HG03378 (cell line): ENCODE data around the gene HYI.
"Not testable (repeated sequence)": the region's sequence is repeated elsewhere in the genome, so short reads cannot be mapped to it uniquely, and the experiment has no call there.

Experiments used
- ATAC-seq: cut with Tn5 transposase; IDR thresholded peaks from one replicate; pipeline ENCODE4 v1.9.1; 2021; ENCODE audit warnings: mild to moderate bottlenecking, moderate library complexity; ENCODE audit not compliant: unreplicated experiment

Gene HYI

GRCh38 chr1:43432171-43432860 is 21.4 kb downstream of the HYI start:
- ATAC-seq: no peak

DNA sequence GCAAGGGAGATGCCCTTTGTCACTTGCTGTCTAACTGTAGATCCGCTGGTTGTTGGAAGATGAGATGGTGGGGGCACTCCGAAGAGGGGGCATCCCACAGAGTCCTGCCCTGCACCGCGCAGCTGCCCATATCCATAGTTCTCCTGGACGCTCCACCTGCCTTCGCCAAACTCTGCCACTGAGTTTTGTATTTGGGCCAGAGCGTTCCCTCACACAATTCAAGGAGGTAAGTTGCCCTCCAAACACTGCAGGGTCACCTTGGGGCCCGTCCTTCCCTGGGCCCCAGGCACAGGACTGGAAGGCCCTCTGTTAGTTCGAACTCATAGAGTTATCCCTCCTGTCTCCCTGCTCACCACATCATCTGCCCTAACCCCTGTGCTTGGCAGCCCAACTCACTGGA is 22.1 kb downstream of the HYI start:
- ATAC-seq: no peak

- no peak for ATAC-seq
Measured at GRCh38 chr1:43430831-43431230, 22.9 kb downstream of the HYI start.

- ATAC-seq: no peak
Measured at GRCh38 chr1:43427941-43428340, 25.8 kb downstream of the HYI start.

DNA sequence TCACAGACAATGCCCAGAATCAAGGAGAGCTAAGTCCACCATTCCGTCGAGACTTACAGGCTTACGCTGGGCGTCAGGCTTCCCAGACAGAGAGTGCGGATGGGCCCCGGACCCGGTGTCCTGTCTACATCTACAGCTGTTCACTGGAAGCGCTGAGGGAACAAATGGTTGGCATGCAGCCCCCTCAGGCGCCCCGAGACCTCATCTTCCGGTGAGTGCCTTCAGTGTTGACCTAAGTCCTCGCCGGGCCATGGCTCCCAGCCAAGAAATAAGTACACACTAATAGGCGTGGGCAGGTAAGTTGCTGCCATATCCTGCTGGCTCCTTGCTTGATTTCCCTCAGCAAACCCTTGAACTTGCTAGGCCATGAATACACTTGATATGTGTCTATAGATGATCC is 26.2 kb downstream of the HYI start:
- ATAC-seq: no peak

DNA sequence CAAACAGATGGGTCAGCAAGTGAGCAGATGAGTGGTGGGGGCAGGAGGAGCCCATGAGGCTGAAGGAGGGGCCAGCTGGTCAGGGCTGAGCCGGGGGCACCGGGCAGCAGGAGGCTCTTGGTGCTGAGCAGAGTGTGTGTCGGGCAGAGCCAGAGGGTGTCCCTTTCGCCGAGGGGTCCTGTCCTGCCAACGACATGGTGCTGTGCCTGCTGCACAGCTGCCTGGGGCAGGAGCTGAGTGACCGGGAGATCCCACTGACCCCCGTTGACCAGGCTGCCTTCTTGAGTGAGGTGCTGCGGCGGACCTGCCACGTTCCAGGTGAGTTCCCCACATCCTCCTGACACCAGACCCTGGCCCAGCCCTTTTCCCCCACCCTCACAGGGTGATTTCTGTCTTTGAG is 27.5 kb downstream of the HYI start:
- ATAC-seq: no peak

GRCh38 chr1:43425045-43425444 is 28.7 kb downstream of the HYI start:
- no peak for ATAC-seq

GRCh38 chr1:43423672-43424550 is 29.8 kb downstream of the HYI start:
- no peak for ATAC-seq

GRCh38 chr1:43422995-43423671 is 30.6 kb downstream of the HYI start:
- ATAC-seq: no peak

GRCh38 chr1:43421976-43422750 is 31.6 kb downstream of the HYI start:
- no peak for ATAC-seq

DNA sequence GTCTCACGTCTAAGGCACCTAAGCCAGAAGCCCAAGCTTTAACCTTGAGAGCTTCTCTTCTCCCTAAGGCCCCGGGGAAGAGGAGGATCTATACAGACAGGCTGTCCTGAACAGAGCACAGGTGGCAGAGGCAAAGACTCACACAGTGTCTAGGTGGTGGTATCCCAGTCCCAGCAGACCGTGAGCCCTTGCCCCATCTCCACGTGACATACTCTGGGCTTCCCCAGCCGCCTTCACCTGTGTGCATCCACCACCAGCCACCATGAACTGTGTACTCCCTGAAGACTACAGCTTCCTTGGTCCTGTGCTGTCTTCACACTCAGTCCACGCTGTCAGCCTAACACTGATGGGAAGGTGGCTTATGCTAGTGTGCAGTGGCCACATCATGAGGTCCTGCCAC is 32.3 kb downstream of the HYI start:
- ATAC-seq: no peak

DNA sequence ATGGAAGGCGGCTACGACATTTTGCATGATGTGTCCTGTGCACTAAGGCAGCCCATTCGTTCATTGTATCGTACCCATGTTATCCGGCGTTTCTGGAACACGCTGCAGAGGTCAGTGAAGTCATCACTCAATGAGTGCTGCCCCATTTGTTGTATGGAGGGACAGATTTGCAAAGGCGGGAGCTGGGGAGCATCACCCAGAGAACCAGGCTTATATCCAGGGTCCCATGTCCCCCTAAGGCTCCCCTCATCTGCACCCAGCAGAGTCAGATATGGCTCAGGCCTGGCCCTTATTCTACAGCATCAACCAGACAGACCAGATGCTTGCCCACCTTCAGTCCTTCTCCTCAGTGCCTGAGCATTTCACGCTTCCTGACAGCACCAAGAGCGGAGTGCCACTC is 32.9 kb downstream of the HYI start:
- ATAC-seq: no peak

GRCh38 chr1:43419627-43420425 is 33.9 kb downstream of the HYI start:
- ATAC-seq: no peak

DNA sequence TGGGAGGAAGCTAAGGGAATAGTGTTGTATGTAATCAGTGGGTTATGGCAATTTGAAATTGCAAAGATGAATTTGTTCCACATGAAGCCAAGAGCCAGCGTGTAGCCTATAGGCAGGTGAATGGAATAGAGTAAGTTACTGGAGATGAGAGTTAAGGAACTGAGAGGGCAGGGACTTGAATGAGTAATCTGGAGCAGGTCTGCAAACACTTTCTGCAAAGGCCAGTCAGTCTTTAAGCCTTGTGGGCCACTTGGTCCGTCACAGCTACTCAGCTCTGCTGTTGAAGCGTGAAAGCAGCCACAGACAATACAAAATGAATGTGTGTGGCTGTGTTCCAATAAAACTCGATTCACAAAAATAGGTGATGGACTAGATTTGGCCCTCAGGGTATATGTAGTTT is 34.9 kb downstream of the HYI start:
- no peak for ATAC-seq

DNA sequence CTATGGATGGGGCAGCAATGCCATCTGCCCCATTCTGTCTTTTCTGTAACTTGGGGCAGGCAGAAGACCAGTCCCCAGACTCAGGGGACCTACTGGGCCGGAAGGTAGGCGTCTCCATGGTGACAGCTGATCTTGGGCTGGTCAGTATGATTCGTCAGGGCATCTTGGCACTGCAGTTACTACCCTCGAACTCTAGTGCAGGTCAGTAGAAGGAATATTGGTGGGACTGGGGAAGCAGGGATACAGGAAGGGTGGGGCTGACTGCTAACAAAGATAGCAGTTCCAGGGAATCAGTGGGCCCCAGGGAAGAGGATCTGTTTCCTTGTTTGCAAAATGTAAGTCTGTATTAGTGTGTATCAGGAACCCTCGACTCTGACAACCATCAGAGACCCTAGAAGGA is 37.8 kb downstream of the HYI start:
- no peak for ATAC-seq

DNA sequence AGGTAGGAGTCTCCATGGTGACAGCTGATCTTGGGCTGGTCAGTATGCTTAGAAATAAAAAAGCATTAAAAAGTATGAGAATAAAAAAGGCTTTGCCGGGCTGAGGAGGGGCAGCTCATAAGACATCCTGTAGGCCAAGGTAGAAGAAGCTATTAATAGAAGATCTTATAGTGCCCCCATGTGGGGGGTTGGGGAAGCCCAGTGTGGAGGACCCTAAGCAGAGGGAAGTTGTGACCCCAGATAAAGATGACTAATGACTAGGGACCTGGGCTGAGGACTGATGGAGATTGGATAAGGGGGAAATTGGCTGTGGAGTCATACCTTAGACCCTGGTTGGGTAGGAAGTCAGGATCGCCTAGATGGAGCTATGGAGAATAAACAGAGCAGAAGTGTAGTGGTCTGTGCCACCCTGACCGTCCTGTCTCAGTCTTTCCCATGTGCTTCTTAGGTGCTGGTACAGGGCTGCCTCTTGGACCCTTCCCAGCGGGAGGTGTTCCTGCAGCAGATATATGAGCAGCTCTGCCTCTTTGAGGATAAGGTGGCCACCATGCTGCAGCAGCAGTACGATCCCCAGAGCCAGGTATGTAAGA is 39.0 kb downstream of the HYI start:
- ATAC-seq: no peak

- ATAC-seq: not testable (repeated sequence)
Measured at GRCh38 chr1:43413426-43413825, 40.3 kb downstream of the HYI start.

DNA sequence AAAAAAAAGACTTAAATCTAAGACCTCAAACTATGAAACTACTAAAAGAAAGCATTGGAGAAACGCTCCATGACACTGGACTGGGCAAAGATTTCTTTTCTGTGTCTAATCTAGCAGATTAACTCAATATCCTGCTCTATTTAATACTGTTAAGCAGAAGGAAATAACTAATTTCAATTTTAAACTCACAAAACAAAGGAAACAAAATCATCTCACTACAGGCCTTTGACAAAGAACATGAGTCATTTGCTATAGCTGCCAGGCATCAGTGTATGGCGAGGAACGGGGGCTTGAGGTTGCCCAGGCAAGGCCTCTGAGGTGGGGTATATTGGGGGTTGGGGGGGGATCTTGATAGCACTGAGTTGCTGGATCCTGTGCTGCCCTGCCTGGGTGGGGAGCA is 43.2 kb downstream of the HYI start:
- ATAC-seq: no peak

DNA sequence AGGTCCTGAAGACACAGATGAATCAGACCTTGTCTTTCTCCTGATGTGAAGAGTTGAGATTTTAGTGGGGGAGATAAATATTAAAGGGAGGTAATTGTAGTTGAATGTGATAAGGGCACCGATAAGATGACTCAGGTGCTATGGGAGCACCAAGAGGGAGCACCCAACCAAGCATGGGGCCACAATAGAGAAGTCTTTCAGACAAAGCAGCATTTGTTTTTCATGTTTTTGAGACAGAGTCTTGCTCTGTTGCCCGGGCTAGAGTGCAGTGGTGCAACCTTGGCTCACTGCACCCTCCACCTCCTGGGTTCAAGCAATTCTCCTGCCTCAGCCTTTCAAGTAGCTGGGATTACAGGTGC is 47.9 kb downstream of the HYI start:
- ATAC-seq: no peak
